ENCODE results near the gene PGA4.

DNA sequence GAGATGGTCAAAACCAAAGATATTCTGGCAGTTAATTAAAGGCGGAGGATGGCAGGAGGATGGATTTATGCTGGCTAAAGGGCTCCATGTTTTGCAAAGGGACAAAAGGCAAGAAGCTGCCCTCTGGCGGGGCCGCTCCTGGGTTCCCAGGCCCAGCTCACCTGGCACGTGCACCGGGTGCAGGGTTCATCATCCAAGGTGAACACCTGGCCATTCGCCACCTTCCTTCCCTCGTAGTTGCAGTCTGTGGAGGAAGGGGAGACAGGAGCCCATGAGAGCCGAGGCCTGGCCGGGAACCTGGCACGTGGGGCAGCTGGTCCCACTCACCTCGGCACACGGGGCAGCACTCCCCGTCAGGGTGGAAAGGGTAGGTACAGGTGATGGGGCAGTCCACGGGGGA is 42.6 kb downstream of the PGA4 start:
- TF ChIP-seq CTCF (conservative IDR thresholded peaks at IDR 0.05; ENCODE audit: low read depth in 2 of 2) (no peak), POLR2AphosphoS5 (IDR thresholded peaks at IDR 0.05; ENCODE audit: low read depth) (no peak), NANOG (IDR thresholded peaks at IDR 0.05; ENCODE audit: borderline replicate concordance) (no peak), EZH2phosphoT487 (IDR thresholded peaks at IDR 0.05; ENCODE audit: unreplicated experiment) (no peak), CREB1 (CRISPR knock-in tag; IDR thresholded peaks at IDR 0.05; ENCODE audit: low read depth) (no peak), EZH2 (IDR thresholded peaks at IDR 0.05; ENCODE audit: low read depth, unreplicated experiment) (no peak)
- TF ChIP-seq, protein P1, sequence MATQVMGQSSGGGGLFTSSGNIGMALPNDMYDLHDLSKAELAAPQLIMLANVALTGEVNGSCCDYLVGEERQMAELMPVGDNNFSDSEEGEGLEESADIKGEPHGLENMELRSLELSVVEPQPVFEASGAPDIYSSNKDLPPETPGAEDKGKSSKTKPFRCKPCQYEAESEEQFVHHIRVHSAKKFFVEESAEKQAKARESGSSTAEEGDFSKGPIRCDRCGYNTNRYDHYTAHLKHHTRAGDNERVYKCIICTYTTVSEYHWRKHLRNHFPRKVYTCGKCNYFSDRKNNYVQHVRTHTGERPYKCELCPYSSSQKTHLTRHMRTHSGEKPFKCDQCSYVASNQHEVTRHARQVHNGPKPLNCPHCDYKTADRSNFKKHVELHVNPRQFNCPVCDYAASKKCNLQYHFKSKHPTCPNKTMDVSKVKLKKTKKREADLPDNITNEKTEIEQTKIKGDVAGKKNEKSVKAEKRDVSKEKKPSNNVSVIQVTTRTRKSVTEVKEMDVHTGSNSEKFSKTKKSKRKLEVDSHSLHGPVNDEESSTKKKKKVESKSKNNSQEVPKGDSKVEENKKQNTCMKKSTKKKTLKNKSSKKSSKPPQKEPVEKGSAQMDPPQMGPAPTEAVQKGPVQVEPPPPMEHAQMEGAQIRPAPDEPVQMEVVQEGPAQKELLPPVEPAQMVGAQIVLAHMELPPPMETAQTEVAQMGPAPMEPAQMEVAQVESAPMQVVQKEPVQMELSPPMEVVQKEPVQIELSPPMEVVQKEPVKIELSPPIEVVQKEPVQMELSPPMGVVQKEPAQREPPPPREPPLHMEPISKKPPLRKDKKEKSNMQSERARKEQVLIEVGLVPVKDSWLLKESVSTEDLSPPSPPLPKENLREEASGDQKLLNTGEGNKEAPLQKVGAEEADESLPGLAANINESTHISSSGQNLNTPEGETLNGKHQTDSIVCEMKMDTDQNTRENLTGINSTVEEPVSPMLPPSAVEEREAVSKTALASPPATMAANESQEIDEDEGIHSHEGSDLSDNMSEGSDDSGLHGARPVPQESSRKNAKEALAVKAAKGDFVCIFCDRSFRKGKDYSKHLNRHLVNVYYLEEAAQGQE (IDR thresholded peaks at IDR 0.05; ENCODE audit: unreplicated experiment), result no peak

Measured in GM23338 (cell line).